ENCODE data around the gene APLN.
A peak's percentile ranks its signal among the peaks of the same experiment; 100 is the strongest.

Gene APLN

GRCh38 chrX:129659861-129660260, 5.1 kb upstream of the APLN start:
- no peak for DNase-seq

- DNase-seq, result no peak
Measured at GRCh38 chrX:129659141-129659540, 4.4 kb upstream of the APLN start.

- DNase-seq, result no peak
Measured at GRCh38 chrX:129658429-129658828, 3.7 kb upstream of the APLN start.

GRCh38 chrX:129655547-129656249, 942 bp upstream of the APLN start:
- no peak for DNase-seq

GRCh38 chrX:129653971-129654651, 645 bp downstream of the APLN start:
- peak; percentile 32 for DNase-seq

GRCh38 chrX:129653181-129653970, 1.4 kb downstream of the APLN start:
- no peak for DNase-seq

GRCh38 chrX:129652565-129653169, 2.1 kb downstream of the APLN start:
- no peak for DNase-seq

- DNase-seq, result no peak
Measured at GRCh38 chrX:129651756-129652564, 2.8 kb downstream of the APLN start.

GRCh38 chrX:129650821-129651510, 3.8 kb downstream of the APLN start:
- DNase-seq, result no peak

- DNase-seq, result no peak
Measured at GRCh38 chrX:129650183-129650689, 4.5 kb downstream of the APLN start.

GRCh38 chrX:129649268-129650182, 5.2 kb downstream of the APLN start:
- no peak for DNase-seq

GRCh38 chrX:129648514-129649267, 6.1 kb downstream of the APLN start:
- no peak for DNase-seq

- no peak for DNase-seq
Measured at GRCh38 chrX:129647418-129648410, 7.0 kb downstream of the APLN start.

- no peak for DNase-seq
Measured at GRCh38 chrX:129646566-129647417, 8.0 kb downstream of the APLN start.

- no peak for DNase-seq
Measured at GRCh38 chrX:129642641-129643040, 12.1 kb downstream of the APLN start.

- no peak for DNase-seq
Measured at GRCh38 chrX:129641941-129642340, 12.8 kb downstream of the APLN start.

GRCh38 chrX:129641469-129641868, 13.3 kb downstream of the APLN start:
- DNase-seq, result no peak

All from NCI-H510A treated with DMSO at 0.1 percent for 48 hours (cell line).